ENCODE measurements around the gene TSHR. TPM values are rescaled to one million over a fixed set of nuclear protein-coding genes. Genes with fewer than 3 reads are reported as not detected.
"Not testable (repeated sequence)": the region's sequence is repeated elsewhere in the genome, so short reads cannot be mapped to it uniquely, and the experiment has no call there.

Gene TSHR
- total RNA-seq, 4 donors from 2014 or later, result 0.99 to 1.8 (median 1.1) TPM; not detected in 1

GRCh38 chr14:81110186-81110585, 154.8 kb downstream of the TSHR start:
- WGBS, 2 donors, result 86 to 92% methylated on average over 2 of the region's 2 CpGs
- DNase-seq (ENCODE audit: low spot score in 2 of 2), result no peak
- intact Hi-C loops (cut with DNase I; ENCODE audit: low total_unique reads), result no loop called here
- no peak overlapping the region for H3K4me3 ChIP-seq (ENCODE audit: low read depth, poor library complexity, severe bottlenecking)
- TF ChIP-seq, protein P1, sequence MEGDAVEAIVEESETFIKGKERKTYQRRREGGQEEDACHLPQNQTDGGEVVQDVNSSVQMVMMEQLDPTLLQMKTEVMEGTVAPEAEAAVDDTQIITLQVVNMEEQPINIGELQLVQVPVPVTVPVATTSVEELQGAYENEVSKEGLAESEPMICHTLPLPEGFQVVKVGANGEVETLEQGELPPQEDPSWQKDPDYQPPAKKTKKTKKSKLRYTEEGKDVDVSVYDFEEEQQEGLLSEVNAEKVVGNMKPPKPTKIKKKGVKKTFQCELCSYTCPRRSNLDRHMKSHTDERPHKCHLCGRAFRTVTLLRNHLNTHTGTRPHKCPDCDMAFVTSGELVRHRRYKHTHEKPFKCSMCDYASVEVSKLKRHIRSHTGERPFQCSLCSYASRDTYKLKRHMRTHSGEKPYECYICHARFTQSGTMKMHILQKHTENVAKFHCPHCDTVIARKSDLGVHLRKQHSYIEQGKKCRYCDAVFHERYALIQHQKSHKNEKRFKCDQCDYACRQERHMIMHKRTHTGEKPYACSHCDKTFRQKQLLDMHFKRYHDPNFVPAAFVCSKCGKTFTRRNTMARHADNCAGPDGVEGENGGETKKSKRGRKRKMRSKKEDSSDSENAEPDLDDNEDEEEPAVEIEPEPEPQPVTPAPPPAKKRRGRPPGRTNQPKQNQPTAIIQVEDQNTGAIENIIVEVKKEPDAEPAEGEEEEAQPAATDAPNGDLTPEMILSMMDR (IDR thresholded peaks at IDR 0.05), result no peak
- TF ChIP-seq POLR2A (IDR thresholded peaks at IDR 0.05), result no peak

- no peak for TF ChIP-seq POLR2A (IDR thresholded peaks at IDR 0.05)
- TF ChIP-seq, protein P1 (IDR thresholded peaks at IDR 0.05), result no peak
- H3K4me3 ChIP-seq (ENCODE audit: low read depth, poor library complexity, severe bottlenecking), result no peak overlapping the region
- WGBS, 2 donors, result 62 to 74% methylated on average over 2 of the region's 2 CpGs
- no peak for DNase-seq (ENCODE audit: low spot score in 2 of 2)
- intact Hi-C loops (cut with DNase I; ENCODE audit: low total_unique reads), result no loop called here
These were observed 157.8 kb downstream of the TSHR start for GRCh38 chr14:81113176-81113575.

DNA sequence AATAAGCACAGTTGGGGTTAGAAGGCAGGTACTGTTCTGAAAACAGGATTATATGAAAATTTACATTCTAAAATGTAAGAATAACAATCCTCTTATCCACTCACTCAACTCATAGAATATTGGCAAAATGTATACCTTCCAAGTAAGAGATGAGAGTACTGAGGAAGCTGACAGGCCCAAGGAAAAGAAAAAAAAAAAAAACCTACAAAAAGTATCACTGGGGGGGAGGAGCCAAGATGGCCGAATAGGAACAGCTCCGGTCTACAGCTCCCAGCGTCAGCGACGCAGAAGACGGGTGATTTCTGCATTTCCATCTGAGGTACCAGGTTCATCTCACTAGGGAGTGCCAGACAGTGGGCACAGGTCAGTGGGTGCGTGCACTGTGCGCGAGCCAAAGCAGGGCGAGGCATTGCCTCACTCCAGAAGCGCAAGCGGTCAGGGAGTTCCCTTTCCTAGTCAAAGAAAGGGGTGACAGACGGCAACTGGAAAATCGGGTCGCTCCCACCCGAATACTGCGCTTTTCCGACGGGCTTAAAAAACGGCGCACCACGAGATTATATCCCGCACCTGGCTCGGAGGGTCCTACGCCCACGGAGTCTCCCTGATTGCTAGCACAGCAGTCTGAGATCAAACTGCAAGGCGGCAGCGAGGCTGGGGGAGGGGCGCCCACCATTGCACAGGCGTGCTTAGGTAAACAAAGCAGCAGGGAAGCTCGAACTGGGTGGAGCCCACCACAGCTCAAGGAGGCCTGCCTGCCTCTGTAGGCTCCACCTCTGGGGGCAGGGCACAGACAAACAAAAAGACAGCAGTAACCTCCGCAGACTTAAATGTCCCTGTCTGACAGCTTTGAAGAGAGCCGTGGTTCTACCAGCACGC, 158.8 kb downstream of the TSHR start:
- DNase-seq (ENCODE audit: low spot score in 2 of 2); H3K4me3 ChIP-seq (ENCODE audit: low read depth, poor library complexity, severe bottlenecking); intact Hi-C loops (cut with DNase I; ENCODE audit: low total_unique reads): not testable (repeated sequence)
- 89 to 90% methylated on average over 31 to 33 of the region's 34 CpGs for WGBS, 2 donors

GRCh38 chr14:81120501-81120900, 165.1 kb downstream of the TSHR start:
- H3K4me3 ChIP-seq (ENCODE audit: low read depth, poor library complexity, severe bottlenecking), result no peak overlapping the region
- intact Hi-C loops (cut with DNase I; ENCODE audit: low total_unique reads), result no loop called here
- DNase-seq (ENCODE audit: low spot score in 2 of 2), result no peak
- no peak for TF ChIP-seq POLR2A (IDR thresholded peaks at IDR 0.05)
- TF ChIP-seq, protein P1 (IDR thresholded peaks at IDR 0.05), result no peak
- WGBS, 2 donors, result 70% methylated on average over 2 of the region's 2 CpGs

DNA sequence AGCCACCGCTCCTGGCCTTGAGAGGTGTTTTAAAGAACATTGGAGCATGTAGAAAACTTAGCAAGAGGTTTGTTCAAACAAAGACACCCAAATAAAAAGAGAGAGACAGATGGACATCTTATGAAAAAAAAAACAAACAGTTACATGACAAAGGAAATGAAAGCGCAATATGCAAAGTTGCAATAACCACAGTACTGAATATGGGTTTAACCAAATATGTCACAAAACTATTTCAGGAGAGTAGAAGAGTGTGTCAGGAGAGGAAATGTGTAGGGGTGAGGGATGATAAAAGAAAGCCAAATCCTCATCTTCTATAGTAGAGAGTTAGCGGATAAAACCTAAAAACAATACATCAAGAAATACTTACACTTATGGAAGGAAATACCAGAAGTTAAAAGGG, 166.9 kb downstream of the TSHR start:
- no peak overlapping the region for H3K4me3 ChIP-seq (ENCODE audit: low read depth, poor library complexity, severe bottlenecking)
- DNase-seq (ENCODE audit: low spot score in 2 of 2), result no peak
- WGBS, 2 donors, result 86 to 93% methylated on average over 3 of the region's 3 CpGs
- TF ChIP-seq, protein P1 (IDR thresholded peaks at IDR 0.05), result no peak
- TF ChIP-seq POLR2A (IDR thresholded peaks at IDR 0.05), result no peak
- intact Hi-C loops (cut with DNase I; ENCODE audit: low total_unique reads), result no loop called here

DNA sequence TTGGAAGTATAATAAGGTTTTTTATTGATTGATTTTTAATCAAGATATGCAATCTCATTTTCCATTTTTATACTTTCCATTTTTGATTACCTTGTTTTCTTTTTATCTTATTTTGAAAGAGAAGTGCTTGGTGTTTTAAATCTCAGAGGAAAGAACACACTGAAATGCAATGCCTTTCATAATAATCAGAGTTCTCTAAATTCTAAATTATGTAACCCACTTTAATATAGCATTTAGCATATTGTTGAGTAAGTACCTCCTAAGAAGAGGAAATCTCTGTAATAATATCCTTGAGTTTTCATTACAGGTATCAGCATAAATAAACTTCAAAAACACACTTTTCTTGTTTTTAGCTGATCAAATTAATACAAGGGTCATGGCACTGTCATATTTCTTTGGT, 168.4 kb downstream of the TSHR start:
- DNase-seq (ENCODE audit: low spot score in 2 of 2), result no peak
- no peak for TF ChIP-seq POLR2A (IDR thresholded peaks at IDR 0.05)
- TF ChIP-seq, protein P1 (IDR thresholded peaks at IDR 0.05), result no peak
- no peak overlapping the region for H3K4me3 ChIP-seq (ENCODE audit: low read depth, poor library complexity, severe bottlenecking)
- intact Hi-C loops (cut with DNase I; ENCODE audit: low total_unique reads), result no loop called here
